ENCODE data around the gene JSRP1.

The JSRP1 gene

DNA sequence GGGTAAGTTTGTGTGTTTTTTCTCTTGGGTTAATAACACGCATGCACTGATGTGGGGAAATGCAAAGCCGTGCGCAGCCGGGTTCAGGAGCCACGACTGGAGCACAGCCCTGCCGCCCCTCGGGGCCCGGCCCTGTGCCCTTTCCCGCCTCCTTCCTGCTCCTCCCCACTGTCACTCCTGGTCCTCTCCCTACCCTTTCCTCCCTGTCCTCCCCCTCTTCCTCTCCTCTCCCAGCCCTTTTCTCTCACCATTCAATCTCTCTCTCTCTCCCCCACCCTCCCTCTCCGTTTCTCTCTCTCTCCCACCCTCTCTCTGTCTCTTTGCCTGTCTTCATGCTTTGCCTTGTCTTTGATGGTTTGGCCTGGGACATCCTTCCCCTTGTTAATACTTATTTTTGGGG, 47.2 kb downstream of the JSRP1 start:
- Histone ChIP-seq H3K4me1 (no peaks in the 10 kb centered on the region), H3K4me3 (ENCODE audit: low read depth, low read length) (no peak overlapping the region), H3K9ac (no peak overlapping the region), H3K9me3 (ENCODE audit: control insufficient read depth, low read length) (no peaks in the 10 kb centered on the region), H3K79me2 (peaks cover 6% of the 10 kb centered on the region), H2AFZ (no peak overlapping the region), H3K36me3 (ENCODE audit: control insufficient read depth, insufficient read depth, low read length) (no peaks in the 10 kb centered on the region), H3K27ac (no peak overlapping the region), H3K4me2 (ENCODE audit: low read length) (no peak overlapping the region), H3K27me3 (ENCODE audit: control insufficient read depth, insufficient read depth, low read length) (no peaks in the 10 kb centered on the region)
- TF ChIP-seq, protein P1, sequence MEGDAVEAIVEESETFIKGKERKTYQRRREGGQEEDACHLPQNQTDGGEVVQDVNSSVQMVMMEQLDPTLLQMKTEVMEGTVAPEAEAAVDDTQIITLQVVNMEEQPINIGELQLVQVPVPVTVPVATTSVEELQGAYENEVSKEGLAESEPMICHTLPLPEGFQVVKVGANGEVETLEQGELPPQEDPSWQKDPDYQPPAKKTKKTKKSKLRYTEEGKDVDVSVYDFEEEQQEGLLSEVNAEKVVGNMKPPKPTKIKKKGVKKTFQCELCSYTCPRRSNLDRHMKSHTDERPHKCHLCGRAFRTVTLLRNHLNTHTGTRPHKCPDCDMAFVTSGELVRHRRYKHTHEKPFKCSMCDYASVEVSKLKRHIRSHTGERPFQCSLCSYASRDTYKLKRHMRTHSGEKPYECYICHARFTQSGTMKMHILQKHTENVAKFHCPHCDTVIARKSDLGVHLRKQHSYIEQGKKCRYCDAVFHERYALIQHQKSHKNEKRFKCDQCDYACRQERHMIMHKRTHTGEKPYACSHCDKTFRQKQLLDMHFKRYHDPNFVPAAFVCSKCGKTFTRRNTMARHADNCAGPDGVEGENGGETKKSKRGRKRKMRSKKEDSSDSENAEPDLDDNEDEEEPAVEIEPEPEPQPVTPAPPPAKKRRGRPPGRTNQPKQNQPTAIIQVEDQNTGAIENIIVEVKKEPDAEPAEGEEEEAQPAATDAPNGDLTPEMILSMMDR (IDR thresholded peaks at IDR 0.05), result no peak

DNA sequence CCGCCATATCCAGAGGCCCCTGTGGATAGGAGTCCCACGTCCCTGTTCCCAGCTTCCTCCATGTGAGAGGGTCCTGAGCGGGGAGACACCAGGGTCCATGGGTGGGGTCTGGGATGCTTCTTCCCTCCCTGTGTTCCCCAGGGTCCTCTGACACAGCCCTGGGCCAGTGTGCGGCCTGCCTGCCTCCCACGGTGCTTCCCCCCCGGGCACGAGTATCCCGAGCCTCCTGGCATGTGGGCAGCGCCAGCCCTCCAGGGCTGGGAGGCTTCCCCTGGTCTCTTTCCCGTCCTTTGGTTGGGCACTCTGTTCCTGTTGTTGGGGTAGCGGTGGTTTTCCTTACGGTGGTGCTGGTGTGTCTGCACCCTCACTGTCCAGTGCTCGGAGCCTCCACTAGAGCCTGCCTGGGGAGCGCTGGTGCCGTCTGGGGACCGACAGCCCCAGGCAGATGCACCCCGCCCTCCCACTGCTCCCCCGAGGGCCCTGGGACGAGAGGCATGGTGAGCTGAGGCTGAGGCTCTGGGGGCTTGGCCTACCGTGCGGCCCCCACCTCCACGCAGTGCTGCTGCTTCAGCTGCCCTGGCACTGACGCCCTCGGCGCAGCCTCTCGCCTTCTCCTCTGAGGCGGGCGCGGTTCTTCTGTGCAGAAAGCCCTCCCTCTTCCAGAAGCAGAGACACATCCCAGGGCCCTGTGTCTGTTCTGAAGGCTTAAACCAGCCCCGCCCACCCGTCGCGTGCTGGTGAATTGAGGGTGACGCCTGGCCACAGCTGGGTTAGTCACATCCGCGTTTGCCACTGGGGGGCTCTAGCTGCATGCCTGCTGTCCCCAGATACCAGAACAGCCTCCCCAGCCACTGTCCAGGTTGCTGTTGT, 48.0 kb downstream of the JSRP1 start:
- H3K9me3 ChIP-seq (ENCODE audit: control insufficient read depth, low read length), result no peaks in the 10 kb centered on the region
- no peak overlapping the region for H3K4me3 ChIP-seq (ENCODE audit: low read depth, low read length)
- TF ChIP-seq, protein P1 (IDR thresholded peaks at IDR 0.05), result no peak
- H3K9ac ChIP-seq, result no peak overlapping the region
- H2AFZ ChIP-seq, result no peak overlapping the region
- H3K79me2 ChIP-seq, result peaks cover 6% of the 10 kb centered on the region
- no peaks in the 10 kb centered on the region for H3K36me3 ChIP-seq (ENCODE audit: control insufficient read depth, insufficient read depth, low read length)
- no peaks in the 10 kb centered on the region for H3K4me1 ChIP-seq
- no peak overlapping the region for H3K4me2 ChIP-seq (ENCODE audit: low read length)
- no peaks in the 10 kb centered on the region for H3K27me3 ChIP-seq (ENCODE audit: control insufficient read depth, insufficient read depth, low read length)
- no peak overlapping the region for H3K27ac ChIP-seq

DNA sequence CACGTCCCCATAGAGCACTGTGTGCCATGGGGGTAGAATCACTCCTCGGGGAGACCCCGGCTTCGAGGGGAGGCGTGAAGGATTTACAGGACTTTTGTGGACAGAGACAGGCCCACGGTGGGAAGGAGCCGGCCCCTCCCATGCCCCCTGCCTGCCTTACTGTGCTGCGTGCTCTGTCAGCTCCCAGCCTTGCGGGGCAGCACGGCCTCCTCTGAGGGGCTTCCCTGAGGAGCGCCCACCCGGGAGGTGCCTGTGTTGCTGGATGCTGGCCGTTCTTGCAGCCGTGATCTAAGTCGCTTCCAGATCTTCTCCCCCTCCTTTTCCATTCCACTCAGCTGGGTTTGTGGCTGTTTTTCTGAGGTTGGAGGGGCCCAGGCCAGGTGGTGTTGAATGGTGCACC, 49.2 kb downstream of the JSRP1 start:
- Histone ChIP-seq H3K36me3 (ENCODE audit: control insufficient read depth, insufficient read depth, low read length) (no peaks in the 10 kb centered on the region), H3K27me3 (ENCODE audit: control insufficient read depth, insufficient read depth, low read length) (no peaks in the 10 kb centered on the region)
- TF ChIP-seq, protein P1 (IDR thresholded peaks at IDR 0.05), result no peak

DNA sequence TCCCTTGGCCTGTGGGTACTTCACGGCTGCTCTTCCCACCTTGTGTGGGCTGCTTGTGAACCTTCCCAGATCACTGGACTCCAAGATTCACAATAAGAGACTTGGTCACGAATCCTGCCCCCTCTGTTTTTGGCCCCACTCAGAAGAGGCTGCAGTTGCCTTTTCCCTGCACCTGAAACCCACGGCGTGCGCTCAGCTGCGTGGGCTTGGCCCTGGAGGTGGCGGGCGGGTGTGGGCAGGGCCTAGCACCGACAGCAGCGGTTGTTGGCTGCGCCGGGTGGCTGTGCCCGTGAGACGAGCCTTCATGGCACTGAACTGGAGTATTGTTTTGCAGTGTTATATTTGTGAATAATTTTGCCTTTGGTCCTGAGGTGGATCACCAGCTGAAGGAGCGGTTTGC, 53.9 kb downstream of the JSRP1 start:
- TF ChIP-seq, protein P1 (IDR thresholded peaks at IDR 0.05), result no peak
- Histone ChIP-seq H2AFZ (no peak overlapping the region), H3K27ac (no peak overlapping the region), H3K4me3 (ENCODE audit: low read depth, low read length) (no peak overlapping the region), H3K4me1 (no peaks in the 10 kb centered on the region), H3K9ac (no peak overlapping the region), H3K9me3 (ENCODE audit: control insufficient read depth, low read length) (no peaks in the 10 kb centered on the region), H3K27me3 (ENCODE audit: control insufficient read depth, insufficient read depth, low read length) (no peaks in the 10 kb centered on the region), H3K36me3 (ENCODE audit: control insufficient read depth, insufficient read depth, low read length) (no peaks in the 10 kb centered on the region), H3K79me2 (peaks cover 24% of the 10 kb centered on the region), H3K4me2 (ENCODE audit: low read length) (no peak overlapping the region)

More for the DNA sequence above, 49.2 kb downstream of the JSRP1 start:
- Histone ChIP-seq H3K4me3 (ENCODE audit: low read depth, low read length) (no peak overlapping the region), H3K79me2 (peaks cover 6% of the 10 kb centered on the region), H2AFZ (no peak overlapping the region), H3K4me1 (no peaks in the 10 kb centered on the region), H3K9me3 (ENCODE audit: control insufficient read depth, low read length) (no peaks in the 10 kb centered on the region), H3K9ac (no peak overlapping the region), H3K4me2 (ENCODE audit: low read length) (no peak overlapping the region), H3K27ac (no peak overlapping the region)

All from parathyroid adenoma (tissue), 2 donors.